GM23338 (cell line): Measurements from ENCODE around the gene ERP27. TPM values are rescaled to one million over a fixed set of nuclear protein-coding genes. Genes with fewer than 3 reads are reported as not detected.

Source experiments
- ATAC-seq: fragments of 200-7000 bp; cut with Tn5 transposase; 3 replicates; pipeline ENCODE4 v1.9.1; 2020
- DNase-seq: peaks from one replicate; pipeline ENCODE4 v3.0.0-alpha.2; 2015; ENCODE audit warnings: low spot score
- H2AFZ ChIP-seq: fragments of 200-600 bp; sonication (generic); 2 replicates; pipeline ENCODE4 v1.8.0; 2016; ENCODE audit warnings: antibody characterized with exemption, mild to moderate bottlenecking, moderate library complexity
- H3F3A ChIP-seq: fragments of 200-600 bp; sonication (generic); replicated peaks from 2 replicates; pipeline ENCODE4 v1.8.0; 2017; ENCODE audit warnings: antibody characterized with exemption, mixed run types, low read depth
- H3K27ac ChIP-seq: fragments of 200-600 bp; sonication (generic); 2 replicates; pipeline ENCODE4 v1.6.1; 2016; ENCODE audit warnings: low read depth
- H3K27me3 ChIP-seq: fragments of 200-600 bp; sonication (generic); 2 replicates; pipeline ENCODE4 v1.8.0; 2016; ENCODE audit warnings: mild to moderate bottlenecking, mixed run types, moderate library complexity; ENCODE audit not compliant: insufficient read depth
- H3K36me3 ChIP-seq: fragments of 200-600 bp; sonication (generic); 2 replicates; pipeline ENCODE4 v1.8.0; 2016; ENCODE audit warnings: mild to moderate bottlenecking; ENCODE audit not compliant: insufficient read depth
- H3K4me1 ChIP-seq: fragments of 200-600 bp; sonication (generic); 2 replicates; pipeline ENCODE4 v1.8.0; 2016; ENCODE audit warnings: mild to moderate bottlenecking, moderate library complexity; ENCODE audit not compliant: insufficient read depth
- H3K4me2 ChIP-seq: fragments of 200-600 bp; sonication (generic); 2 replicates; pipeline ENCODE4 v1.7.1; 2017; ENCODE audit warnings: mixed run types
- H3K4me3 ChIP-seq: fragments of 200-600 bp; sonication (generic); 2 replicates; pipeline ENCODE4 v1.6.1; 2016; ENCODE audit warnings: mixed run types
- H3K79me2 ChIP-seq: fragments of 200-600 bp; sonication (generic); replicated peaks from 2 replicates; pipeline ENCODE4 v1.8.0; 2017; ENCODE audit warnings: mild to moderate bottlenecking; ENCODE audit not compliant: insufficient read depth
- H3K9me2 ChIP-seq: fragments of 200-600 bp; sonication (generic); 2 replicates; pipeline ENCODE4 v1.8.0; 2017; ENCODE audit not compliant: insufficient read depth
- H4K20me1 ChIP-seq: fragments of 200-600 bp; sonication (generic); replicated peaks from 2 replicates; pipeline ENCODE4 v1.8.0; 2017; ENCODE audit warnings: mild to moderate bottlenecking; ENCODE audit not compliant: insufficient read depth
- H3K27ac Mint-ChIP-seq: 2 replicates; pipeline ENCODE4 v1.8.0; 2020; ENCODE audit warnings: inconsistent platforms, mild to moderate bottlenecking, moderate library complexity, mixed read lengths
- H3K27me3 Mint-ChIP-seq: 3 replicates; pipeline ENCODE4 v1.8.0; 2022; ENCODE audit warnings: low read depth, mild to moderate bottlenecking, moderate library complexity, mixed read lengths, inconsistent platforms; ENCODE audit not compliant: insufficient read depth, poor library complexity
- H3K36me3 Mint-ChIP-seq: 3 replicates; pipeline ENCODE4 v1.8.0; 2021; ENCODE audit warnings: low read depth, mild to moderate bottlenecking, inconsistent platforms, moderate library complexity, mixed read lengths
- H3K4me1 Mint-ChIP-seq: 3 replicates; pipeline ENCODE4 v1.8.0; 2020; ENCODE audit warnings: mild to moderate bottlenecking, inconsistent platforms, mixed read lengths
- H3K4me3 Mint-ChIP-seq: 3 replicates; pipeline ENCODE4 v1.8.0; 2021; ENCODE audit warnings: moderate library complexity, mild to moderate bottlenecking, inconsistent platforms, mixed read lengths
- H3K9me3 Mint-ChIP-seq: 3 replicates; pipeline ENCODE4 v1.8.0; 2020; ENCODE audit warnings: moderate library complexity, mild to moderate bottlenecking, inconsistent platforms, mixed read lengths
- CREB1 ChIP-seq: fragments of 250-450 bp; sonication (Bioruptor Pico); IDR thresholded peaks from 2 replicates; pipeline ENCODE4 v1.5.0; 2020; ENCODE audit warnings: low read depth, mild to moderate bottlenecking, moderate library complexity
- EZH2phosphoT487 ChIP-seq: fragments of 200-600 bp; sonication (generic); IDR thresholded peaks from one replicate; pipeline ENCODE4 v1.8.1; 2018; ENCODE audit warnings: antibody characterized with exemption; ENCODE audit not compliant: unreplicated experiment
- STAT1 ChIP-seq: IDR thresholded peaks from one replicate; pipeline ENCODE4 v1.6.1; 2016; ENCODE audit warnings: antibody characterized with exemption; ENCODE audit not compliant: unreplicated experiment
- ZNF114 ChIP-seq: fragments of 250-450 bp; sonication (Bioruptor Pico); IDR thresholded peaks from 2 replicates; pipeline ENCODE4 v1.5.0; 2020; ENCODE audit warnings: mild to moderate bottlenecking, moderate library complexity
- ZNF331 ChIP-seq: fragments of 250-450 bp; sonication (Bioruptor Pico); IDR thresholded peaks from 2 replicates; pipeline ENCODE4 v1.5.0; 2020; ENCODE audit warnings: low read depth, mild to moderate bottlenecking, moderate library complexity
- polyA plus RNA-seq: library from polyadenylated mRNA; unstranded; fragments of >200 nt; fragmentation: Nextera tagmentation; extraction: Ambion mirVana; gene quantifications from 2 replicates; pipeline ENCODE4 v1.2.1, GENCODE V29; 2016
- total RNA-seq: library from RNA; depleted of rRNA; stranded (reverse); fragments of >200 nt; shearing (Covaris generic); gene quantifications from 2 replicates; pipeline ENCODE4 v1.2.3, GENCODE V29; 2014
- TF ChIP-seq, protein P1 (sequence below): IDR thresholded peaks from 2 replicates; pipeline ENCODE4 v1.6.1; 2016; ENCODE audit warnings: antibody characterized with exemption
- TF ChIP-seq, protein P2 (sequence below): fragments of 250-450 bp; sonication (Bioruptor Pico); IDR thresholded peaks from 2 replicates; pipeline ENCODE4 v1.5.0; 2020; ENCODE audit warnings: mild to moderate bottlenecking, moderate library complexity

Gene ERP27
- total and polyA plus RNA-seq, 2 experiments from 2014 or later, result not detected

DNA sequence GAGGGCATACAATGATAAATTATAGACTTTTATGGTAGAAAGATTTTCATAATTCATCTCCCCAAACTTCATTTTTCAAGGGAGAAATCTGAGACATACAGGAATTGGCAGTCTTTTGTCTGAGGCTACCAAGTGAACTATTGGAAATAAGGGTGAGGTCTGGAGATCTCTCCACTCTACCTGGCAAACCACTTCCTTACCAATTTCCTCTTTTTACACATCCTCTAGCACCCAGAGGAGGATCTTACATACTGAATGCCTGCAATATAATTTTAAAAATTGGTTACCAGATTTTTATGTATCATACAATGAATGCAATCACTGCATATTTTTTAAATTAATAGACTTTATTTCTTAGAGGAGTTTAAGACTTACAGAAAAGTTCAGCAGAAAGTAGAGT is 41.1 kb upstream of the ERP27 start (continued):
- TF ChIP-seq, protein P1, sequence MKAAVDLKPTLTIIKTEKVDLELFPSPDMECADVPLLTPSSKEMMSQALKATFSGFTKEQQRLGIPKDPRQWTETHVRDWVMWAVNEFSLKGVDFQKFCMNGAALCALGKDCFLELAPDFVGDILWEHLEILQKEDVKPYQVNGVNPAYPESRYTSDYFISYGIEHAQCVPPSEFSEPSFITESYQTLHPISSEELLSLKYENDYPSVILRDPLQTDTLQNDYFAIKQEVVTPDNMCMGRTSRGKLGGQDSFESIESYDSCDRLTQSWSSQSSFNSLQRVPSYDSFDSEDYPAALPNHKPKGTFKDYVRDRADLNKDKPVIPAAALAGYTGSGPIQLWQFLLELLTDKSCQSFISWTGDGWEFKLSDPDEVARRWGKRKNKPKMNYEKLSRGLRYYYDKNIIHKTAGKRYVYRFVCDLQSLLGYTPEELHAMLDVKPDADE, result no peak
- no peak for TF ChIP-seq EZH2phosphoT487

DNA sequence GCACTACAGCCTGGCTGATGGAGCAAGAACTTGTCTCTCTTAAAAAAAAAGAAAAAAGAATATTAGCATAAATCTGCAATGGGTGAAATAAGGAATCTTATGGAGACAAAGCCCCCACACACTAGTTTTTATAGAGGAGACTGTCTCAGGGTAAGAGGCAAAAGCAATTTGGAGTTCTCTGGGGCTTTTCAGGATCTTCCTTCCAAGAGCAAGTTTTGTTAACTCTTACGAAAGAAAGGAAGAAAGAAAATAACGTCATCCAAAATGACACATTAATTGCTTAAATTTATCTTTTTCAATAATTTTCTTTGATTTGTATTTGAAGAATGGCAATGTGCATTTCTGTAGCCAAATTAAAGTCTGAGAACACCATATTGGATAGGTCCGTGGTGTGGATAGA is 38.3 kb upstream of the ERP27 start:
- Histone ChIP-seq H3K79me2 (no peaks in the 10 kb centered on the region), H3K4me1 (no peaks in the 10 kb centered on the region), H4K20me1 (no peaks in the 10 kb centered on the region), H3K4me3 (no peak overlapping the region), H3K4me2 (no peak overlapping the region), H3K27me3 (no peaks in the 10 kb centered on the region), H3K9me2 (no peaks in the 10 kb centered on the region), H2AFZ (no peak overlapping the region), H3K27ac (no peak overlapping the region), H3F3A (no peaks in the 10 kb centered on the region), H3K36me3 (no peaks in the 10 kb centered on the region)
- no peaks in the 10 kb centered on the region for H3K9me3 Mint-ChIP-seq
- TF ChIP-seq EZH2phosphoT487, result no peak
- TF ChIP-seq CREB1 (CRISPR knock-in tag), result no peak
- TF ChIP-seq ZNF331 (CRISPR knock-in tag), result no peak
- TF ChIP-seq, protein P2, sequence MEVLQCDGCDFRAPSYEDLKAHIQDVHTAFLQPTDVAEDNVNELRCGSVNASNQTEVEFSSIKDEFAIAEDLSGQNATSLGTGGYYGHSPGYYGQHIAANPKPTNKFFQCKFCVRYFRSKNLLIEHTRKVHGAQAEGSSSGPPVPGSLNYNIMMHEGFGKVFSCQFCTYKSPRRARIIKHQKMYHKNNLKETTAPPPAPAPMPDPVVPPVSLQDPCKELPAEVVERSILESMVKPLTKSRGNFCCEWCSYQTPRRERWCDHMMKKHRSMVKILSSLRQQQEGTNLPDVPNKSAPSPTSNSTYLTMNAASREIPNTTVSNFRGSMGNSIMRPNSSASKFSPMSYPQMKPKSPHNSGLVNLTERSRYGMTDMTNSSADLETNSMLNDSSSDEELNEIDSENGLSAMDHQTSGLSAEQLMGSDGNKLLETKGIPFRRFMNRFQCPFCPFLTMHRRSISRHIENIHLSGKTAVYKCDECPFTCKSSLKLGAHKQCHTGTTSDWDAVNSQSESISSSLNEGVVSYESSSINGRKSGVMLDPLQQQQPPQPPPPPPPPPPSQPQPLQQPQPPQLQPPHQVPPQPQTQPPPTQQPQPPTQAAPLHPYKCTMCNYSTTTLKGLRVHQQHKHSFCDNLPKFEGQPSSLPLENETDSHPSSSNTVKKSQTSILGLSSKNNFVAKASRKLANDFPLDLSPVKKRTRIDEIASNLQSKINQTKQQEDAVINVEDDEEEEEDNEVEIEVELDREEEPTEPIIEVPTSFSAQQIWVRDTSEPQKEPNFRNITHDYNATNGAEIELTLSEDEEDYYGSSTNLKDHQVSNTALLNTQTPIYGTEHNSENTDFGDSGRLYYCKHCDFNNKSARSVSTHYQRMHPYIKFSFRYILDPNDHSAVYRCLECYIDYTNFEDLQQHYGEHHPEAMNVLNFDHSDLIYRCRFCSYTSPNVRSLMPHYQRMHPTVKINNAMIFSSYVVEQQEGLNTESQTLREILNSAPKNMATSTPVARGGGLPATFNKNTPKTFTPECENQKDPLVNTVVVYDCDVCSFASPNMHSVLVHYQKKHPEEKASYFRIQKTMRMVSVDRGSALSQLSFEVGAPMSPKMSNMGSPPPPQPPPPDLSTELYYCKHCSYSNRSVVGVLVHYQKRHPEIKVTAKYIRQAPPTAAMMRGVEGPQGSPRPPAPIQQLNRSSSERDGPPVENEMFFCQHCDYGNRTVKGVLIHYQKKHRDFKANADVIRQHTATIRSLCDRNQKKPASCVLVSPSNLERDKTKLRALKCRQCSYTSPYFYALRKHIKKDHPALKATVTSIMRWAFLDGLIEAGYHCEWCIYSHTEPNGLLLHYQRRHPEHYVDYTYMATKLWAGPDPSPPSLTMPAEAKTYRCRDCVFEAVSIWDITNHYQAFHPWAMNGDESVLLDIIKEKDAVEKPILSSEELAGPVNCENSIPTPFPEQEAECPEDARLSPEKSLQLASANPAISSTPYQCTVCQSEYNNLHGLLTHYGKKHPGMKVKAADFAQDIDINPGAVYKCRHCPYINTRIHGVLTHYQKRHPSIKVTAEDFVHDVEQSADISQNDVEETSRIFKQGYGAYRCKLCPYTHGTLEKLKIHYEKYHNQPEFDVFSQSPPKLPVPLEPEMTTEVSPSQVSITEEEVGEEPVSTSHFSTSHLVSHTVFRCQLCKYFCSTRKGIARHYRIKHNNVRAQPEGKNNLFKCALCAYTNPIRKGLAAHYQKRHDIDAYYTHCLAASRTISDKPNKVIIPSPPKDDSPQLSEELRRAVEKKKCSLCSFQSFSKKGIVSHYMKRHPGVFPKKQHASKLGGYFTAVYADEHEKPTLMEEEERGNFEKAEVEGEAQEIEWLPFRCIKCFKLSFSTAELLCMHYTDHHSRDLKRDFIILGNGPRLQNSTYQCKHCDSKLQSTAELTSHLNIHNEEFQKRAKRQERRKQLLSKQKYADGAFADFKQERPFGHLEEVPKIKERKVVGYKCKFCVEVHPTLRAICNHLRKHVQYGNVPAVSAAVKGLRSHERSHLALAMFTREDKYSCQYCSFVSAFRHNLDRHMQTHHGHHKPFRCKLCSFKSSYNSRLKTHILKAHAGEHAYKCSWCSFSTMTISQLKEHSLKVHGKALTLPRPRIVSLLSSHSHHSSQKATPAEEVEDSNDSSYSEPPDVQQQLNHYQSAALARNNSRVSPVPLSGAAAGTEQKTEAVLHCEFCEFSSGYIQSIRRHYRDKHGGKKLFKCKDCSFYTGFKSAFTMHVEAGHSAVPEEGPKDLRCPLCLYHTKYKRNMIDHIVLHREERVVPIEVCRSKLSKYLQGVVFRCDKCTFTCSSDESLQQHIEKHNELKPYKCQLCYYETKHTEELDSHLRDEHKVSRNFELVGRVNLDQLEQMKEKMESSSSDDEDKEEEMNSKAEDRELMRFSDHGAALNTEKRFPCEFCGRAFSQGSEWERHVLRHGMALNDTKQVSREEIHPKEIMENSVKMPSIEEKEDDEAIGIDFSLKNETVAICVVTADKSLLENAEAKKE (CRISPR knock-in tag), result no peak
- no peak for TF ChIP-seq ZNF114 (CRISPR knock-in tag)
- no peak for TF ChIP-seq STAT1
- no peaks in the 10 kb centered on the region for H3K36me3 Mint-ChIP-seq
- H3K27me3 Mint-ChIP-seq, result no peaks in the 10 kb centered on the region
- no peak overlapping the region for H3K27ac Mint-ChIP-seq
- H3K4me3 Mint-ChIP-seq, result no peak overlapping the region
- no peaks in the 10 kb centered on the region for H3K4me1 Mint-ChIP-seq
- ATAC-seq (no peak), DNase-seq (no peak)
